ENCODE measurements around the gene LMNB1.

LMNB1 gene

GRCh38 chr5:126871441-126871840 lies 94.5 kb downstream of the LMNB1 start:
- no peak overlapping the region for H3K27ac ChIP-seq (ENCODE audit: insufficient read depth in 1 of 2, low read depth in 1 of 2, low read length in 2 of 2, poor library complexity in 1 of 2, severe bottlenecking in 2 of 2)
- ChIA-PET CTCF (no interaction called here), POLR2A (no interaction called here)
- 98% methylated on average over 5 of the region's 6 CpGs for WGBS (ENCODE audit: insufficient coverage)
- H3K4me1 ChIP-seq (ENCODE audit: control extremely low read depth in 1 of 4, control insufficient read depth in 4 of 4, insufficient read depth in 4 of 4, low read length in 3 of 4), result peaks cover 0 to 12% (median 6%) of the 10 kb centered on the region in 4 experiments
- no peaks in the 10 kb centered on the region for H3K9me3 ChIP-seq (ENCODE audit: control extremely low read depth in 1 of 5, control insufficient read depth in 4 of 5, insufficient read depth in 2 of 5, low read depth in 1 of 5, low read length in 4 of 5)
- no peak for DNase-seq
- no peak overlapping the region for H3K4me3 ChIP-seq (ENCODE audit: control insufficient read depth in 1 of 7, extremely low read depth in 1 of 7, insufficient read depth in 4 of 7, low read depth in 2 of 7, low read length in 6 of 7)
- H3K36me3 ChIP-seq (ENCODE audit: control insufficient read depth in 4 of 4, insufficient read depth in 4 of 4, low read length in 3 of 4), result peaks cover 0 to 3% (median 1%) of the 10 kb centered on the region in 4 experiments
- no peaks in the 10 kb centered on the region for H3K27me3 ChIP-seq (replicated peaks in 2 of 5; ENCODE audit: control insufficient read depth in 4 of 5, insufficient read depth in 5 of 5, low read length in 4 of 5)

GRCh38 chr5:126872561-126873354 lies 95.8 kb downstream of the LMNB1 start:
- ChIA-PET POLR2A (no interaction called here), CTCF (no interaction called here)
- H3K4me3 ChIP-seq (ENCODE audit: control insufficient read depth in 1 of 7, extremely low read depth in 1 of 7, insufficient read depth in 4 of 7, low read depth in 2 of 7, low read length in 6 of 7), result no peak overlapping the region
- H3K9me3 ChIP-seq (ENCODE audit: control extremely low read depth in 1 of 5, control insufficient read depth in 4 of 5, insufficient read depth in 2 of 5, low read depth in 1 of 5, low read length in 4 of 5), result no peaks in the 10 kb centered on the region
- DNase-seq, result no peak
- H3K27ac ChIP-seq (ENCODE audit: insufficient read depth in 1 of 2, low read depth in 1 of 2, low read length in 2 of 2, poor library complexity in 1 of 2, severe bottlenecking in 2 of 2), result no peak overlapping the region
- H3K27me3 ChIP-seq (replicated peaks in 2 of 5; ENCODE audit: control insufficient read depth in 4 of 5, insufficient read depth in 5 of 5, low read length in 4 of 5), result no peaks in the 10 kb centered on the region
- peaks cover 2 to 3% (median 2%) of the 10 kb centered on the region in 4 experiments for H3K36me3 ChIP-seq (ENCODE audit: control insufficient read depth in 4 of 4, insufficient read depth in 4 of 4, low read length in 3 of 4)
- WGBS (ENCODE audit: insufficient coverage), result 93% methylated on average over 6 of the region's 11 CpGs
- H3K4me1 ChIP-seq (ENCODE audit: control extremely low read depth in 1 of 4, control insufficient read depth in 4 of 4, insufficient read depth in 4 of 4, low read length in 3 of 4), result peaks cover 0 to 12% (median 6%) of the 10 kb centered on the region in 4 experiments

GRCh38 chr5:126875303-126875785 lies 98.4 kb downstream of the LMNB1 start:
- CTCF ChIA-PET, result interaction anchor here (1.2 to 1.4 kb wide), 2 partner anchors 10 to 11 kb away, joined by 3 read pairs; no protein-coding TSS in a partner anchor
- Histone ChIP-seq H3K4me1 (ENCODE audit: control extremely low read depth in 1 of 4, control insufficient read depth in 4 of 4, insufficient read depth in 4 of 4, low read length in 3 of 4) (no peaks in the 10 kb centered on the region), H3K36me3 (ENCODE audit: control insufficient read depth in 4 of 4, insufficient read depth in 4 of 4, low read length in 3 of 4) (peaks cover 3 to 5% (median 4%) of the 10 kb centered on the region in 4 experiments), H3K4me3 (ENCODE audit: control insufficient read depth in 1 of 7, extremely low read depth in 1 of 7, insufficient read depth in 4 of 7, low read depth in 2 of 7, low read length in 6 of 7) (no peak overlapping the region), H3K27me3 (replicated peaks in 2 of 5; ENCODE audit: control insufficient read depth in 4 of 5, insufficient read depth in 5 of 5, low read length in 4 of 5) (no peaks in the 10 kb centered on the region), H3K27ac (ENCODE audit: insufficient read depth in 1 of 2, low read depth in 1 of 2, low read length in 2 of 2, poor library complexity in 1 of 2, severe bottlenecking in 2 of 2) (no peak overlapping the region), H3K9me3 (ENCODE audit: control extremely low read depth in 1 of 5, control insufficient read depth in 4 of 5, insufficient read depth in 2 of 5, low read depth in 1 of 5, low read length in 4 of 5) (no peaks in the 10 kb centered on the region)
- no peak for DNase-seq
- POLR2A ChIA-PET, result no interaction called here
- WGBS (ENCODE audit: insufficient coverage), result 73% methylated on average over 12 of the region's 13 CpGs

- POLR2A ChIA-PET, result no interaction called here
- CTCF ChIA-PET, result no interaction called here
- Histone ChIP-seq H3K9me3 (ENCODE audit: control extremely low read depth in 1 of 5, control insufficient read depth in 4 of 5, insufficient read depth in 2 of 5, low read depth in 1 of 5, low read length in 4 of 5) (no peaks in the 10 kb centered on the region), H3K4me1 (ENCODE audit: control extremely low read depth in 1 of 4, control insufficient read depth in 4 of 4, insufficient read depth in 4 of 4, low read length in 3 of 4) (no peaks in the 10 kb centered on the region), H3K36me3 (ENCODE audit: control insufficient read depth in 4 of 4, insufficient read depth in 4 of 4, low read length in 3 of 4) (peaks cover 3 to 5% (median 4%) of the 10 kb centered on the region in 4 experiments), H3K27ac (ENCODE audit: insufficient read depth in 1 of 2, low read depth in 1 of 2, low read length in 2 of 2, poor library complexity in 1 of 2, severe bottlenecking in 2 of 2) (no peak overlapping the region), H3K4me3 (ENCODE audit: control insufficient read depth in 1 of 7, extremely low read depth in 1 of 7, insufficient read depth in 4 of 7, low read depth in 2 of 7, low read length in 6 of 7) (no peak overlapping the region), H3K27me3 (replicated peaks in 2 of 5; ENCODE audit: control insufficient read depth in 4 of 5, insufficient read depth in 5 of 5, low read length in 4 of 5) (no peaks in the 10 kb centered on the region)
- no peak for DNase-seq
- 98% methylated on average over 4 of the region's 7 CpGs for WGBS (ENCODE audit: insufficient coverage)
Measured at GRCh38 chr5:126877602-126878001, 100.7 kb downstream of the LMNB1 start.

- no peak overlapping the region for H3K4me3 ChIP-seq (ENCODE audit: control insufficient read depth in 1 of 7, extremely low read depth in 1 of 7, insufficient read depth in 4 of 7, low read depth in 2 of 7, low read length in 6 of 7)
- ChIA-PET POLR2A (no interaction called here), CTCF (no interaction called here)
- peaks cover 3 to 5% (median 4%) of the 10 kb centered on the region in 4 experiments for H3K36me3 ChIP-seq (ENCODE audit: control insufficient read depth in 4 of 4, insufficient read depth in 4 of 4, low read length in 3 of 4)
- H3K27me3 ChIP-seq (replicated peaks in 2 of 5; ENCODE audit: control insufficient read depth in 4 of 5, insufficient read depth in 5 of 5, low read length in 4 of 5), result no peaks in the 10 kb centered on the region
- WGBS (ENCODE audit: insufficient coverage), result 97% methylated on average over 11 of the region's 13 CpGs
- H3K4me1 ChIP-seq (ENCODE audit: control extremely low read depth in 1 of 4, control insufficient read depth in 4 of 4, insufficient read depth in 4 of 4, low read length in 3 of 4), result no peaks in the 10 kb centered on the region
- DNase-seq, result no peak
- H3K27ac ChIP-seq (ENCODE audit: insufficient read depth in 1 of 2, low read depth in 1 of 2, low read length in 2 of 2, poor library complexity in 1 of 2, severe bottlenecking in 2 of 2), result no peak overlapping the region
- H3K9me3 ChIP-seq (ENCODE audit: control extremely low read depth in 1 of 5, control insufficient read depth in 4 of 5, insufficient read depth in 2 of 5, low read depth in 1 of 5, low read length in 4 of 5), result no peaks in the 10 kb centered on the region
Measured at GRCh38 chr5:126878085-126878484, 101.1 kb downstream of the LMNB1 start.

GRCh38 chr5:126878634-126879033 lies 101.7 kb downstream of the LMNB1 start:
- ChIA-PET CTCF (no interaction called here), POLR2A (no interaction called here)
- DNase-seq, result no peak
- no peaks in the 10 kb centered on the region for H3K27me3 ChIP-seq (replicated peaks in 2 of 5; ENCODE audit: control insufficient read depth in 4 of 5, insufficient read depth in 5 of 5, low read length in 4 of 5)
- no peak overlapping the region for H3K4me3 ChIP-seq (ENCODE audit: control insufficient read depth in 1 of 7, extremely low read depth in 1 of 7, insufficient read depth in 4 of 7, low read depth in 2 of 7, low read length in 6 of 7)
- WGBS (ENCODE audit: insufficient coverage), result 93% methylated on average over 4 of the region's 4 CpGs
- H3K4me1 ChIP-seq (ENCODE audit: control extremely low read depth in 1 of 4, control insufficient read depth in 4 of 4, insufficient read depth in 4 of 4, low read length in 3 of 4), result no peaks in the 10 kb centered on the region
- H3K27ac ChIP-seq (ENCODE audit: insufficient read depth in 1 of 2, low read depth in 1 of 2, low read length in 2 of 2, poor library complexity in 1 of 2, severe bottlenecking in 2 of 2), result no peak overlapping the region
- no peaks in the 10 kb centered on the region for H3K9me3 ChIP-seq (ENCODE audit: control extremely low read depth in 1 of 5, control insufficient read depth in 4 of 5, insufficient read depth in 2 of 5, low read depth in 1 of 5, low read length in 4 of 5)
- H3K36me3 ChIP-seq (ENCODE audit: control insufficient read depth in 4 of 4, insufficient read depth in 4 of 4, low read length in 3 of 4), result peaks cover 0 to 5% (median 4%) of the 10 kb centered on the region in 4 experiments

GRCh38 chr5:126881821-126882600 lies 105.1 kb downstream of the LMNB1 start:
- Histone ChIP-seq H3K4me3 (ENCODE audit: control insufficient read depth in 1 of 7, extremely low read depth in 1 of 7, insufficient read depth in 4 of 7, low read depth in 2 of 7, low read length in 6 of 7) (no peak overlapping the region), H3K4me1 (ENCODE audit: control extremely low read depth in 1 of 4, control insufficient read depth in 4 of 4, insufficient read depth in 4 of 4, low read length in 3 of 4) (no peaks in the 10 kb centered on the region), H3K36me3 (ENCODE audit: control insufficient read depth in 4 of 4, insufficient read depth in 4 of 4, low read length in 3 of 4) (peaks cover 0 to 5% (median 1%) of the 10 kb centered on the region in 4 experiments), H3K9me3 (ENCODE audit: control extremely low read depth in 1 of 5, control insufficient read depth in 4 of 5, insufficient read depth in 2 of 5, low read depth in 1 of 5, low read length in 4 of 5) (no peaks in the 10 kb centered on the region), H3K27ac (ENCODE audit: insufficient read depth in 1 of 2, low read depth in 1 of 2, low read length in 2 of 2, poor library complexity in 1 of 2, severe bottlenecking in 2 of 2) (no peak overlapping the region), H3K27me3 (replicated peaks in 2 of 5; ENCODE audit: control insufficient read depth in 4 of 5, insufficient read depth in 5 of 5, low read length in 4 of 5) (no peaks in the 10 kb centered on the region)
- WGBS (ENCODE audit: insufficient coverage), result 87% methylated on average over 3 of the region's 5 CpGs
- peak in 1 of 3 donors; percentile 27 for DNase-seq
- ChIA-PET POLR2A (no interaction called here), CTCF (no interaction called here)

All from common myeloid progenitor, CD34-positive (primary cell).